NCI-H2107 treated with DMSO at 0.1 percent for 48 hours (cell line): ENCODE data around the gene NMT2.
"Not testable (repeated sequence)": the region's sequence is repeated elsewhere in the genome, so short reads cannot be mapped to it uniquely, and the experiment has no call there.

Experiments used
- DNase-seq: peaks from one replicate; lab custom pipeline; 2025; ENCODE audit not compliant: unreplicated experiment; lab: John Stamatoyannopoulos, UW

The NMT2 gene

GRCh38 chr10:15168291-15168785 lies at the start of gene NMT2:
Gene NMT2 (minus strand): TSS chr10:15168693. CDS start chr10:15168612, 81 bp downstream.
- DNase-seq: no peak

GRCh38 chr10:15216700-15217099 lies 48.2 kb upstream of the NMT2 start:
- DNase-seq: no peak

- no peak for DNase-seq
These were observed 45.7 kb upstream of the NMT2 start for GRCh38 chr10:15214237-15214636.

GRCh38 chr10:15213461-15213861 lies 45.0 kb upstream of the NMT2 start:
- DNase-seq: no peak

GRCh38 chr10:15211464-15211979 lies 43.0 kb upstream of the NMT2 start:
- no peak for DNase-seq

- no peak for DNase-seq
These were observed 42.0 kb upstream of the NMT2 start for GRCh38 chr10:15210521-15210920.

GRCh38 chr10:15209827-15210509 lies 41.5 kb upstream of the NMT2 start:
- DNase-seq: peak; percentile 3

- DNase-seq: no peak
These were observed 39.7 kb upstream of the NMT2 start for GRCh38 chr10:15208221-15208620.

GRCh38 chr10:15207410-15207809 lies 38.9 kb upstream of the NMT2 start:
- not testable (repeated sequence) for DNase-seq

- DNase-seq: no peak
These were observed 34.1 kb upstream of the NMT2 start for GRCh38 chr10:15202639-15203038.

- DNase-seq: not testable (repeated sequence)
These were observed 33.8 kb upstream of the NMT2 start for GRCh38 chr10:15202301-15202621.

GRCh38 chr10:15201589-15202300 lies 33.3 kb upstream of the NMT2 start:
- no peak for DNase-seq

- DNase-seq: no peak
These were observed 32.1 kb upstream of the NMT2 start for GRCh38 chr10:15200626-15201025.

- DNase-seq: no peak
These were observed 29.4 kb upstream of the NMT2 start for GRCh38 chr10:15197911-15198310.

GRCh38 chr10:15197276-15197675 lies 28.8 kb upstream of the NMT2 start:
- DNase-seq: no peak

GRCh38 chr10:15196021-15196834 lies 27.7 kb upstream of the NMT2 start:
- DNase-seq: no peak

GRCh38 chr10:15189133-15189885 lies 20.8 kb upstream of the NMT2 start:
- no peak for DNase-seq

GRCh38 chr10:15188603-15189002 lies 20.1 kb upstream of the NMT2 start:
- DNase-seq: no peak

GRCh38 chr10:15183689-15184481 lies 15.4 kb upstream of the NMT2 start:
- DNase-seq: no peak
